Fibroblast of pulmonary artery (primary cell): Measurements from ENCODE around the gene AP3D1.

Experiments
- DNase-seq: peaks from one replicate; pipeline ENCODE4 v3.0.0-alpha.2; 2010; ENCODE audit warnings: low read depth
- H3K4me3 ChIP-seq: replicated peaks from 2 replicates; pipeline ENCODE4 v1.5.1; 2011; ENCODE audit warnings: low read depth, mild to moderate bottlenecking, control low read depth, low read length, moderate library complexity
- TF ChIP-seq, protein P1 (sequence below): IDR thresholded peaks from 2 replicates; pipeline ENCODE4 v1.5.1; 2011; ENCODE audit warnings: mild to moderate bottlenecking, control low read depth, low read length, inconsistent platforms; ENCODE audit errors: missing control alignments

AP3D1 gene

DNA sequence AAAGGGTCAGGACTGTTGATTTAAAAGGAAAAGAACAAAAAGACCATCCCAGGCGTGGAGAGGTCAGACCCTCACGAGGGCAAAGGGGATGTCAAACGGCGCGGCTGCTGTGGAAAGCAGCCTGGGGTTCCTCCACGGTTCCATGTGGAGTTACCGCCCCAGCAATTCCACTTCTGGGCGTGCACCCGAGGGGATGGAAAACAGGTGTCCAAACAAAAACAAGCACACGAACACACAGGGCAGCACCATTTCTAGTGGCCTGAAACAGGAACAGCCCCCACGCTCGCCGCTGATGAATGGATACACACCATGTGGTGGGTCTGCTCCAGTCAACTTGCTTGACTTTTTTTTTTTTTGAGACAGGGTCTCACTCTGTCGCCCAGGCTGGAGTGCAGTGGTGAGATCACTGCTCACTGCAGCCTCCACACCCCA, 11.2 kb downstream of the AP3D1 start:
- TF ChIP-seq, protein P1, sequence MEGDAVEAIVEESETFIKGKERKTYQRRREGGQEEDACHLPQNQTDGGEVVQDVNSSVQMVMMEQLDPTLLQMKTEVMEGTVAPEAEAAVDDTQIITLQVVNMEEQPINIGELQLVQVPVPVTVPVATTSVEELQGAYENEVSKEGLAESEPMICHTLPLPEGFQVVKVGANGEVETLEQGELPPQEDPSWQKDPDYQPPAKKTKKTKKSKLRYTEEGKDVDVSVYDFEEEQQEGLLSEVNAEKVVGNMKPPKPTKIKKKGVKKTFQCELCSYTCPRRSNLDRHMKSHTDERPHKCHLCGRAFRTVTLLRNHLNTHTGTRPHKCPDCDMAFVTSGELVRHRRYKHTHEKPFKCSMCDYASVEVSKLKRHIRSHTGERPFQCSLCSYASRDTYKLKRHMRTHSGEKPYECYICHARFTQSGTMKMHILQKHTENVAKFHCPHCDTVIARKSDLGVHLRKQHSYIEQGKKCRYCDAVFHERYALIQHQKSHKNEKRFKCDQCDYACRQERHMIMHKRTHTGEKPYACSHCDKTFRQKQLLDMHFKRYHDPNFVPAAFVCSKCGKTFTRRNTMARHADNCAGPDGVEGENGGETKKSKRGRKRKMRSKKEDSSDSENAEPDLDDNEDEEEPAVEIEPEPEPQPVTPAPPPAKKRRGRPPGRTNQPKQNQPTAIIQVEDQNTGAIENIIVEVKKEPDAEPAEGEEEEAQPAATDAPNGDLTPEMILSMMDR: no peak
- H3K4me3 ChIP-seq: no peak overlapping the region
- no peak for DNase-seq

DNA sequence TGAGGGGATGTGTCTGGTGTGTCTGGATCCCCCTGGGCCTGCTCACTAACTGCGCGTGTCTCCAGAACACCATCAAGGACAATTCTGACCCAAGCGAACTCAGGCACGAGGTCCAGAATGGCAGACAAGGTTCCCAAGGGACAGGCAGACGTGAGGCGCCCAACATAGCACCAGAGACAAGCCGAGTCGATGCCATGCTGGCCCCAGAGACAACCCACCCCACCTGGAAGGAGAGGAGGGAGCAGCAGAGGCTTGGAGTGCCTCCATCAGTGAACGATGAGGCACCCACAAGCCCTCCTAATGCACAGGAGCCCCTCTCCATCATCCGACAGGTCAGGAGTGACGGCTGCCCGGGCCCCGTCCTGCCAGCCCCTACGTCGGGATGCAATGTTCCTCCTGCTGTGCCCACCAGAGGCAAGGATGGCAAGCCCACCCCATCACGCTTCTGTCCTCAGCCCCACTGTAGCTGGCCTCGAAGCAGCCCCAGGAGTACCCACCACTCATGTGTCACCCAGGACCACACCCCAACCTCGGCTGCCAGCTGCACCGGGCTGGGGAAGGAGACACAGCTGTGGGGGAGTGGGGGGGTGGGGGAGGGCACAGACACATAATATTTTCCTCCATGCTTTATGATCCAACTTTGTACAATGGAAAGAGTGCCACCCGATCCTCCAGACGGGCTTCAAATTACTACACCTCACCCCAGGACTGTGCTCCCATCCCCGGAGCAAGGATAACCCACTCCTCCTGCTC, 11.8 kb downstream of the AP3D1 start:
- no peak overlapping the region for H3K4me3 ChIP-seq
- TF ChIP-seq, protein P1: no peak
- no peak for DNase-seq

DNA sequence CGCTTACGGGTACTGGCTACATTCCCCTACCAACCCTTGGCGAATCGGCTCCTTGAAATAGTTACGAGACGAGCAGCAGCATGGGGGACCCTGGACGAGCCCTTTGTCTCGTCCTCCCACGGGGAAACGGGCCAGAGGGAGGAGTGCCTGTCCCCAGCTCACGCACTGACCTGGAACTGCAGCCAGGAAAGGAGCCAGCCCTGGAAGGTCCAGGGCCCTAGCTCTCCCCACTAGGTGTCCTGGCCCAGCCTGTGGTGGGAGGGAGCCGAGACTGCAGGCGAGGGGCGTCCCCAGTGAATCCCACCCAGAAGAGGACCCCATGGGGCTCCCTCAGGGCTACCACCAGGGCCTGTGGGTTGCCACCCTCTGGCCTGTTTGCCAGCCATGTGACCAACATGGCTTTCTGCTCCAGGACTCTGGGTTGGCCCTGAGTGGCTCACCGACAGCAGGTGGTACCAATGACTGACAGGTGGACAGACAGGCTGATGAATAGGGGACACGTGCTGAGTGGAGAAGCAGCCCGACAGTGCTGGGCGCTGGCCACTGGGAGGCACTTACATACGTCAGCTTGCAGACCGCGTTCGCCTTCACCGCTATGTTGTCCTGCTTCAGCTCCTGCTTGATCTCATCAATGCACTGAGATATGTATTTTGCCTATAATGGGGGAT, 13.2 kb downstream of the AP3D1 start:
- DNase-seq: no peak

DNA sequence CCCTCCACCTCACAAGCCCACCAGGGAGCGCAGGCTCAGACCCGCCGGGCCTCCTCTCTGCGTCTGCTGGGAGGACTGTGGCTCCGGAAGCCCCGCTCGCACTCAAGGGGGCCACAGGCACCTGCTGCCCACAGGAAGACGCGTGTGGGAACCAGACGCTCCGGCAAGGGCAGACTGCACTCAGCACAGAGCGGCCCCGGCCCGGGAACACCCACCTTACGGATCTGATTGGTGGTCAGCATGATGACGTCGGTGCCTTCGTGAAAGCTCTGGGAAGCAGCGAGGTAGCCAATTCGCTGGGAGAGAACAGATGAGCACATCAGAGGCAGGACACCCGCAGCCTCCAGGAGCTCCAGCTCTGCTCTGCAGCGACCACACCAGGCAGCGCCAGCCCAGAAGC, 14.6 kb downstream of the AP3D1 start:
- no peak overlapping the region for H3K4me3 ChIP-seq
- TF ChIP-seq, protein P1: no peak
- DNase-seq: no peak

More for the DNA sequence above, 13.2 kb downstream of the AP3D1 start:
- TF ChIP-seq, protein P1: no peak
- H3K4me3 ChIP-seq: no peak overlapping the region

DNA sequence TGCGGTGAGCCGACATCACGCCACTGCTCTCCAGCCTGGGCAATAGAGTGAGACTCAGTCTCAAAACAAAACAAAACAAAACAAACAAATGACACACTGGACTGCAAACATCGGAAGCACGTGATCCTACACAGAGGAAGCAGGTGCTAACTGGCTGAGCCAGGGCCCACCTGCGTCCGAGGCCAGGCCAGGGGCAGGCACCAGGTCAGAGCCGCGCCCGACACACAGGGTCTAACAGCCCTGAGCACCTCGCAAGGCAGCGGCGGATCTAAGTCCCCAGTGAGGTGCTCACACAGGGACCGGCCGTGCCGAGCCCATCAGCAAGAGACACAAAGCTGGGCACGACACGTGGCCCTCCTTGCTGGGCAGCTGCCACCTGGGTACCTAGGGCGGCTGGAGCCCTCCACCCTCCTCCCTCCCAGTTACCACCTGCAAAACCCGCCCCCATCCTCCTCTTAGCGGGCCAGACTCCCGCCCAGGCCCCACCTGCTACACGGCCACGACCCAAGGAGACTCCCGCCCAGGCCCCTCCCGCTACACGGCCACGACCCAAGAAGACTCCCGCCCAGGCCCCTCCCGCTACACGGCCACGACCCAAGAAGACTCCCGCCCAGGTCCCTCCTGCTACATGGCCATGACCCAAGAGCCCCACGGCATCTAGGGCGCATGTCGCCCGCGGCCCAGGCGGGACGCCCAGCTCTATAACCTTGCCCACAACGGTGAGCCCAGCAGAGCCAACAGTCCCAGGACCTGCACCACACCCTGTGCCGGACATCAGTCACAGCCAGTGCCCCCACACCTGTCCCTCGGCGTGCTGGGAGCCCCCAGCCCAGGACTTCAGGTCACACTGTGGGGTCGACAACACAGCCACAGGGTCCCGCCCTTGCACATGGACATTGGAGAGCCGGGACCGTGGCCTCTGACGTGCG, 15.6 kb downstream of the AP3D1 start:
- H3K4me3 ChIP-seq: no peak overlapping the region
- TF ChIP-seq, protein P1: no peak
- DNase-seq: no peak

DNA sequence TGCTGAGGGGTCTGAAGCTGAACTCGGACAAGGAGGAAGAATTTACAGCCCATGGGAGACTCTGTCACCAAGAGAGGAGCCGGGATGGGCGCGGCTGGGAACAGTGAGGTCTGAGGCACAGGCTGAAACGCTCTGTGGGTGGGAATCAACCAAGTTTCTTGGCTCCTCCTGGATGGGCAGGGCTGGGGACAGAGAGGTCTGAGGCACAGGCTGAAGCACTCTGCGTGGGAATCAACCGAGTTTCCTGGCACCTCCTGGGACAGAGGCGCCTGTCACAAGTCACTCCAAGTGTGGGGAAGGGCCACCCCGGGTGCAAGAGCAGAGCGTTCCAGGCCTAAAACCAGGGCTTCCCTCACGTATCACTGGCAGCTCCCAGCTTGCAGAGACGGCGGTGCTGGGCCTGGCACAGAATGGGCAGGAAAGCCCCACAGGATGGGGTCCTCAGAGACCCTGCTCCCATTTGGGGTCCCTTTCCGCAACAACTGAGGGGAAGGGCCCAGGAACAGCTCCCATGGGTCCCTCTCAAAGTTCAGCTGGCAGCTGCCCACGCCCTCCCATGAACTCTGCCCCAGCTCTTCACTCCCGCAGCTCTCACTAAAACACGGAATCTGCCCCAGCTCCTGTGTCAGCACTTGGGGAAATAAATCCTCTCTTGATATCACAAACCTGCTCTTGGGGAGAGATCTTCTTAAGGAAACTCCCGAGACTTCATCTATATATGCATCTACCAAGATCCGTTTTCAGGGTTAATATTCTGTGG, 18.5 kb downstream of the AP3D1 start:
- DNase-seq: no peak
- TF ChIP-seq, protein P1: no peak
- no peak overlapping the region for H3K4me3 ChIP-seq
